H1 (cell line): ENCODE data around the gene RNF113B. TPM values are rescaled to one million over a fixed set of nuclear protein-coding genes. Genes with fewer than 3 reads are reported as not detected.

Source experiments
- JUND ChIP-seq: IDR thresholded peaks from 2 replicates; pipeline ENCODE4 v1.6.1; 2011; ENCODE audit warnings: mild to moderate bottlenecking, improper control_type of control experiment, low read length
- POU5F1 ChIP-seq: IDR thresholded peaks from 2 replicates; pipeline ENCODE4 v1.6.1; 2011; ENCODE audit warnings: low read depth, mild to moderate bottlenecking, low read length, moderate library complexity
- RNF2 ChIP-seq: fragments of 200-900, 300-1000 bp; sonication (generic); IDR thresholded peaks from 2 replicates; pipeline ENCODE4 v1.7.1; 2016; ENCODE audit warnings: borderline replicate concordance, low read depth, mild to moderate bottlenecking, antibody characterized with exemption, low read length; ENCODE audit not compliant: poor library complexity, severe bottlenecking; ENCODE audit errors: missing control alignments
- SIN3A ChIP-seq, 2 experiments: IDR thresholded peaks in 1 of 2; conservative IDR thresholded peaks in 1 of 2; 2 replicates each; pipeline ENCODE4 v1.6.1; 2011 to 2012; ENCODE audit warnings: low read length in 2 of 2, improper control_type of control experiment in 1 of 2, low read depth in 1 of 2, mild to moderate bottlenecking in 1 of 2
- SIX5 ChIP-seq: IDR thresholded peaks from 2 replicates; pipeline ENCODE4 v1.6.1; 2011; ENCODE audit warnings: mild to moderate bottlenecking, low read depth, low read length
- TAF1 ChIP-seq: IDR thresholded peaks from 2 replicates; pipeline ENCODE4 v1.6.1; 2011; ENCODE audit warnings: mild to moderate bottlenecking, low read depth, low read length
- TAF7 ChIP-seq: optimal IDR thresholded peaks from 2 replicates; pipeline ENCODE3; 2011; ENCODE audit warnings: low read depth, mild to moderate bottlenecking, inconsistent platforms, low read length, moderate library complexity, borderline replicate concordance
- ZNF274 ChIP-seq: IDR thresholded peaks from 2 replicates; pipeline ENCODE4 v1.7.0; 2012; ENCODE audit warnings: low read length, borderline replicate concordance; ENCODE audit errors: extremely low read depth
- polyA plus RNA-seq, 7 experiments: library from polyadenylated mRNA; depleted of rRNA in 3 of 7; stranded (reverse) in 5 of 7; unstranded in 2 of 7; fragments of >200 nt in 5 of 7; fragments of 200-250 nt in 2 of 7; gene quantifications; 1 replicate in 5 of 7; 2 replicates in 1 of 7; 4 replicates in 1 of 7; pipeline versions ENCODE4 v1.2.1 to v1.2.3, GENCODE V29; 2011 to 2013; ENCODE audit warnings: missing spikeins in 2 of 7, mixed read lengths in 2 of 7
- total RNA-seq: library from RNA; stranded (reverse); fragmentation: NEBNext Ultra II Directional; extraction: Animal tissue kit (Norgen Biotek cat#: 25700); gene quantifications from 2 replicates; pipeline ENCODE4 v1.2.1, GENCODE V29; 2021

Gene RNF113B
- total and polyA plus RNA-seq, 2 of the 8 experiments (the other 6 are each of a cell fraction or from before 2014, with no cell fraction given), result not detected

DNA sequence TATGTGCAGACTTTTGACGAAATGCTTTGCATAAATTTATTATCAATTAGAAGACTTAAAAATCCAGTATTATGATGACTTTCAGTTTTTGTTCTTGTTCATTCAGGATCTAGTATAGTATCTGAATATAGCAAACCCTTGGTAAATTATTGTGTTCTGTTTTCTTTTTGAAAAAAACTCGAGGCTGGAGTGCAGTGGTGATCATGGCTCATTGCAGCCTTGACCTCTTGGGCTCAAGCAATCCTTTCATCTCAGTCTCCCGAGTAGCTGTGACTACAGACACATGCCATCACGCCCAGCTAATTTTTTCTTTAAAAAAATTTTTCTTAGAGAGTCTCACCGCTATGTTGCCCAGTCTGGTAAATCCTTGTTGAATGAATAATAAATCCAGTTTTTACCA lies 29.5 kb downstream of the RNF113B start (continued):
- TF ChIP-seq ZNF274 (no peak), RNF2 (no peak), SIX5 (no peak), TAF7 (no peak), TAF1 (no peak), SIN3A (conservative IDR thresholded peaks at IDR 0.05 in 1 of 2, IDR thresholded peaks at IDR 0.05 in 1 of 2; ENCODE audit: low read depth in 1 of 2, low read length in 2 of 2) (no peak), JUND (no peak), POU5F1 (no peak)
